HG03280 (cell line): ENCODE measurements around the gene PRKCE.
A peak's percentile ranks its signal among the peaks of the same experiment; 100 is the strongest.
"Not testable (repeated sequence)": the region's sequence is repeated elsewhere in the genome, so short reads cannot be mapped to it uniquely, and the experiment has no call there.

Experiments used
- ATAC-seq: cut with Tn5 transposase; IDR thresholded peaks from one replicate; pipeline ENCODE4 v1.9.1; 2021; ENCODE audit warnings: mild to moderate bottlenecking, moderate library complexity; ENCODE audit not compliant: unreplicated experiment

Gene PRKCE

GRCh38 chr2:45882707-45883602 lies 231.5 kb downstream of the PRKCE start:
- no peak for ATAC-seq

- no peak for ATAC-seq
These were observed 232.1 kb downstream of the PRKCE start for GRCh38 chr2:45883603-45884000.

DNA sequence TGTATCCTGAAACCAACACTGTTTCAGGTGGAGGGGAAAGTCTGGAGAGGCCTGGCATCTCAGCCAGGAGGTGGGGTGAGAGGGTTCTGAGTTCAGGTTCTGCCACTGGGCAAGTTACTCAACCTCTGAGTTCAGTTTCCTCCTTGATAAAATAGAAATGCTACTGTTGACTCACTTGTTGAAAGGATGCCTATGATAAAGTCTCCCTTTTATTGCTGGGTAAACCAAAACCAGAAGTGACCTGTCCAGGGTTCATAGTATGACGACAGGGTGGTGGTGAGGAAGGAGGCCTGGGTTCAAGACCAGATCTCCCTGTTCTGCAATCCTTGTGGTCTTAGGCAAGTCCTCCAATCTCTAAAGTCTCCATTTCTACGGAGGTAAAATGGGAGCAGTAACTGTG lies 232.7 kb downstream of the PRKCE start:
- ATAC-seq = no peak

DNA sequence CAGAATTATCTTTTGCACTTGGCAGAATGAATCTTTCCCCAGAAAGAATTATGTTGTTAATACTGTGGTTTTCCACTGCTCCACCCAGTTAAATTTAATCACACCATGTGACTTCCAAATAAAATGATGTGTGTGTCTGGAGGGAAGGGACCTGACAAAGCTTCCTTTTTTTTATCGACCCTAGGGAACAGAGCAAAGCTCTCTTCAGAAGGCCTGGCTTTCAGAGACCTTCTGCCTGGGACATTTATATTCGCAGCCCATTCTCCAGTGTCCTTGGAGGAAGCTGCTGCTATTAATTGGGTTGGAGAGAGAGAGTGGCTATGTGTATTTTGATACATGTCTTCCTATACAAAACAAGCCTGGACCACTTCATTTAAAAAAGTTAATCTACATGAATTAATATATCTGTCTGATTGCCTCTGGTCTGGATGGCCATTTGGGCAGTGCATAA lies 233.7 kb downstream of the PRKCE start:
- ATAC-seq = no peak

GRCh38 chr2:45886171-45886663 lies 234.7 kb downstream of the PRKCE start:
- no peak for ATAC-seq

- no peak for ATAC-seq
These were observed 236.7 kb downstream of the PRKCE start for GRCh38 chr2:45888167-45888566.

GRCh38 chr2:45888641-45889040 lies 237.2 kb downstream of the PRKCE start:
- ATAC-seq = no peak

DNA sequence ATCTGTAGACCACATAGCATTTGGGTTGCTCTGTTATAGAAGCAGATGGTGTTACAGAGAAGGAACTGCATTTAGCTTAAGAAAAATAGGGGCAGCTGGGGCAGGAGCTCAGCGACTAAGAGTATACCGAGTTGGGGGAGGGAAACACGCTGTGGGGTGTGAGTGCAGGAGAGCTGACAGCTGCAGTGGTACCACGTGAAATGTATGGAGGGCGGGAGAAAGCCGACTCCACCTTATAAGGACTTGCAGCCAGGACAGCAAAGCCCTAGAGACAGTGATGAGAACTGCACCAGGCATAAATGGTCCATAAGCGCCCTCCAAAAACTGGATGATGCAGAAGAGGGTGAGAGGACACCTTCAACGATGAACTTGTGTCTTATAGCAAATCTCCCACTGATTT lies 237.6 kb downstream of the PRKCE start:
- ATAC-seq = peak; percentile 73

- no peak for ATAC-seq
These were observed 238.3 kb downstream of the PRKCE start for GRCh38 chr2:45889620-45890370.

DNA sequence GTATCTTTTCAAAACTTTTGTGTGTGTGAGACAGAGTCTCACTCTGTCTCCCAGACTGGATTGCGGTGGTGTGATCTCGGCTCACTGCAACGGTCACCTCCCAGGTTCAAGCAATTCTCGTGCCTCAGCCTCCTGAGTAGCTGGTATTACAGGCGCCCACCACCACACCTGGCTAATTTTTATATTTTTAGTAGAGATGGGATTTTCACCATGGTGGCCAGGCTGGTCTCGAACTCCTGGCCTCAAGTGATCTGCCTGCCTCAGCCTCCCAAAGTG lies 238.8 kb downstream of the PRKCE start:
- ATAC-seq = not testable (repeated sequence)

GRCh38 chr2:45890819-45891218 lies 239.3 kb downstream of the PRKCE start:
- no peak for ATAC-seq

DNA sequence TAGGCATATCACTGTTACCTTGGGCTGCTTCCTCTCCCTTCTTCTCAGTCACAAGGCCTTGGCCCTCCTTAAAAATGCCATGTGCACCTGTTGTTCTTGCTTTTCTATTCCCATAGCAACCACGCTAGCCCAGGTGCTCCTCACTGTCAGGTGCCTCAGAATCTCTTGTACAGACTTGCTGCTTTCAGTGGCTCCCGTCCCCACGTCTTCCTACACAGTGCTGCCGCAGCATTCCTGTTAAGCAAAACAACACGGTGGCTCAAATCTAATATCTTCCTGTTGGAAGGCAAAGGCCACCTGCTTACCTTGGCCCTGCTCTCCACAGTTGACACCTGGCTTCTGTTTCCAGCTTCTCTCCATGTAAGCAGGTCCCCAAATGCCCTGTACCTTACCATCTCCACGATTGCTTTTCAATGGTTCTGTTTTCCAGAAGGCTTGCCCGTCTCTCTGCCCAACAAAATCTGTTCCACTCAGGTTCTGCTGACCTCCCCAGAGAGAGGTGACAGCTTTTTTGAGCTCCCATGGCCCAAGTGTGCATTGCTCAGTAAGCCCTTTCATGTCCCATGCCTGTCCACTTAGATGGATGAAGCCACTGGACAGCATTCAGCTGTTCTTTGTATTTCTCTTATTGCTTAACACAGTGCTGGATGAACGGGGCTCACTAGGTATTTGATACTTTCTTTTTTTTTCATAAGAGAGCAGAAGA lies 240.4 kb downstream of the PRKCE start:
- ATAC-seq = no peak

GRCh38 chr2:45892425-45892745 lies 240.9 kb downstream of the PRKCE start:
- ATAC-seq = no peak

DNA sequence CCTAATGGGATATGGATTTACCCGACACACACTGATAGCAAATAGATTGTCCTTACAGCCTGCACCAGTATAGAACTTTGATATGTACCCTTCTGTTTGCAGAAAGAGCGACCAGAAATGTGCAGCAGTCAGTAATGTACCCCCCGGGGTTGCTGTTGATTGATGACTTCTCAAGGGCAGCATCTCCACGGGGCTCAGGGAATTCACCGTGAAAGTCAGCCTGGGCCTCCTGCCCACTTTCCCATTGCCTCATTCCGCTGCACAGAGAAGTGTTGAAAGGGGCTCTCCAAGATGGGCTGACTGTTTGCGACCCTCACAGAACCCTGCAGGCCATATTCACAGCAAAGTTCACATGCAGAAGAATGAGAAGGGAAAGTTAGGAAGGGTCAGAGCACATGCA lies 241.3 kb downstream of the PRKCE start:
- no peak for ATAC-seq

- no peak for ATAC-seq
These were observed 242.7 kb downstream of the PRKCE start for GRCh38 chr2:45894211-45894610.

- no peak for ATAC-seq
These were observed 243.9 kb downstream of the PRKCE start for GRCh38 chr2:45895241-45895861.

GRCh38 chr2:45896311-45896710 lies 244.8 kb downstream of the PRKCE start:
- ATAC-seq = no peak

DNA sequence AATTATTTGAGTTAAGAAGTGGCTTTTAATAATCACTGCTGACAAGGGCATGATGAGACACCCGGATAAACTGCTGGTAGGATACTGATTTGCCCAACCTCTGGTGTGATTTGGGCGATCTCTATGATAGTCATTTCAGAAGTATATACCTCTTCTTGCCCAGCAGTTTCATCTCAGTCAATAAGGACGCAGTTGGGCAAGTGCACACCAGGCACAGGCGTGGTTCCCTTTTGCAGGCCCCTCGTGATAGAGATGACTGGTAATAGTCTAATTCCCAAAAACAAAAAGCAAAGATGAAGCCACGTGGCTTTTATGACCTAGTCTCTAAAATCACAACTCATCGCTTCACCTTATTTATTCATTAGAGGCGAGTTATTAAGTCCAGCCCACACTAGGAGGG lies 246.4 kb downstream of the PRKCE start:
- ATAC-seq = no peak

GRCh38 chr2:45898819-45899218 lies 247.3 kb downstream of the PRKCE start:
- no peak for ATAC-seq

DNA sequence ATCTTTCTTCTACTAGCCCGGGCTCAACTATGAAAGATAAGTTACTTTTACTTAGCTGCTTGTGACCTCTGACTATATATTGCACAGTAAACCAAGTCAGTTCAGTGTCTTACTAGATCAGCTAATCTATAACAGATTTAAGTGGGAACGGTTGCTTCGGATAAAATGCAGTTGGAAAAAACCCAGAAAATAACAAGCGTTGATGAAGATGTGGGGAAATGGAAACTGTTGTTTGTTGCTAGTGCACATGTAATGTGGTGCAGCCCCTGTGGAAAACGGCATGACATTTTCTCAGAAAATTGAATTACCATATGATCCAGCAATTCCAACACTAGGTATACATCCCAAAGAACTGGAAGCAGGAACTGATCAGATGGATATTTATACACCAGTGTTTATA lies 248.5 kb downstream of the PRKCE start:
- ATAC-seq = no peak

DNA sequence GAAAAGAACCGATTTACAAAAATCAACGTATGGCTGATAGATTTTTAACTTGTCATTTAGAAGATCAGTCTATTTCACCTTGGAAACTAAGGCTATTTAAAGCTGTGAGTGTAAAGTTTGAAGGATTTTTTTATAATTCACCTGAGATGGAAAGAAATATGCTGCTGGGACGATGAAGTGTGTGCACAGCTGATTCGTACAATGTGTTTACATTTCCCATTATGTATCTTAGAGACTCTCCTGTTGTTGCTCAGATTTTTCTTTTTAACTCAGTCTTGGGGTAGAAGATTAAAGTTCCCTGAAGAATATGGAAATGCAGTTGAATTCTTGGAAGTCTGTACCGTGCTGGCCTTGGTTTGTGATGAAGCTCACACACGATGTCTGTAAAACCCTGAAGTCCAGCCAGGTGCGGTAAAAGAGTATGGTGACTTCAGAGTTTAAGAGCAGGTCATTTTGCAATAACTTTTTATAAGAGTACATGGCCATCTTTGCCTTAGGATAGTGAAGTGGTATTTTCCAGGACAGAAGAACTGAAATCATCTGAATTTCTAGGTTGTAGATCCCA lies 250.1 kb downstream of the PRKCE start:
- ATAC-seq = no peak
